Suprapubic skin (tissue), 4 donors: ENCODE data around the gene MED13L. TPM values are rescaled to one million over a fixed set of nuclear protein-coding genes. Genes with fewer than 3 reads are reported as not detected.

Source experiments
- DNase-seq, 2 donors: peaks; one replicate each; pipeline ENCODE4 v3.0.0-alpha.2; 2019; ENCODE audit warnings: low spot score in 2 of 2
- H3K27ac ChIP-seq: fragments of 200-600 bp; sonication (generic); one replicate; pipeline ENCODE4 v1.5.1; 2019
- H3K27me3 ChIP-seq: fragments of 200-600 bp; sonication (generic); one replicate; pipeline ENCODE4 v1.5.1; 2019
- H3K36me3 ChIP-seq: fragments of 200-600 bp; sonication (generic); one replicate; pipeline ENCODE4 v1.5.1; 2019
- H3K4me1 ChIP-seq: fragments of 200-600 bp; sonication (generic); one replicate; pipeline ENCODE4 v1.5.1; 2019
- H3K4me3 ChIP-seq: fragments of 200-600 bp; sonication (generic); one replicate; pipeline ENCODE4 v1.5.1; 2019; ENCODE audit warnings: mild to moderate bottlenecking
- H3K9me3 ChIP-seq: fragments of 200-600 bp; sonication (generic); one replicate; pipeline ENCODE4 v1.5.1; 2019
- CTCF ChIP-seq, 2 donors: fragments of 200-600 bp in 1 of 2; fragments of 450-650 bp in 1 of 2; sonication (generic) in 1 of 2; IDR thresholded peaks; one replicate each; pipeline ENCODE4 v1.5.1; 2016 to 2019; ENCODE audit warnings: antibody characterized with exemption in 2 of 2, mild to moderate bottlenecking in 1 of 2, moderate library complexity in 1 of 2
- EP300 ChIP-seq: sonication (generic); formaldehyde crosslinking; IDR thresholded peaks from one replicate; pipeline ENCODE4 v1.6.1; 2017; ENCODE audit warnings: antibody characterized with exemption
- POLR2A ChIP-seq, 2 donors: fragments of 450-650 bp; IDR thresholded peaks; one replicate each; pipeline ENCODE4 v1.6.1; 2017; ENCODE audit warnings: antibody characterized with exemption in 2 of 2, mild to moderate bottlenecking in 2 of 2, moderate library complexity in 2 of 2
- POLR2AphosphoS5 ChIP-seq, 3 donors: sonication (generic); formaldehyde crosslinking; IDR thresholded peaks; one replicate each; pipeline ENCODE4 v1.6.1; 2017; ENCODE audit warnings: antibody characterized with exemption in 3 of 3
- WGBS: methylation state at CpG from one replicate; pipeline ENCODE4 v1.1.5; 2018; 5-methylcytosine and 5-hydroxymethylcytosine counted together
- total RNA-seq, 4 donors: library from RNA; depleted of rRNA; stranded (reverse); fragments of >200 nt; gene quantifications; one replicate each; pipeline ENCODE4 v1.1.0, GENCODE V29; 2016

Gene MED13L
- total RNA-seq, 4 donors from 2014 or later = 173 to 418 (median 228) TPM

- DNase-seq = no peak
- H3K36me3 ChIP-seq = no peaks in the 10 kb centered on the region
- H3K4me3 ChIP-seq = no peak overlapping the region
- H3K4me1 ChIP-seq = peaks cover 53% of the 10 kb centered on the region
- 70% methylated on average over 4 of the region's 4 CpGs for WGBS
- TF ChIP-seq POLR2A (IDR thresholded peaks at IDR 0.05) = no peak
- TF ChIP-seq POLR2AphosphoS5 (IDR thresholded peaks at IDR 0.05) = no peak
- TF ChIP-seq EP300 = no peak
- H3K27me3 ChIP-seq = no peaks in the 10 kb centered on the region
- no peak overlapping the region for H3K27ac ChIP-seq
- H3K9me3 ChIP-seq = no peaks in the 10 kb centered on the region
Measured at GRCh38 chr12:116165036-116165425, 112.5 kb downstream of the MED13L start.

- Histone ChIP-seq H3K36me3 (no peaks in the 10 kb centered on the region), H3K27ac (no peak overlapping the region), H3K4me1 (peaks cover 59% of the 10 kb centered on the region), H3K4me3 (peak overlapping the region; percentile 1), H3K27me3 (no peaks in the 10 kb centered on the region), H3K9me3 (no peaks in the 10 kb centered on the region)
- TF ChIP-seq POLR2AphosphoS5 (IDR thresholded peaks at IDR 0.05) (no peak), POLR2A (IDR thresholded peaks at IDR 0.05) (no peak), EP300 (no peak), CTCF (IDR thresholded peaks at IDR 0.05) (no peak)
- 22% methylated on average over 3 of the region's 3 CpGs for WGBS
- no peak for DNase-seq
Measured at GRCh38 chr12:116164250-116165035, 113.0 kb downstream of the MED13L start.

- 78% methylated on average over 3 of the region's 3 CpGs for WGBS
- Histone ChIP-seq H3K9me3 (no peaks in the 10 kb centered on the region), H3K27ac (no peak overlapping the region), H3K4me3 (no peak overlapping the region), H3K4me1 (peaks cover 69% of the 10 kb centered on the region), H3K36me3 (no peaks in the 10 kb centered on the region), H3K27me3 (no peaks in the 10 kb centered on the region)
- TF ChIP-seq POLR2AphosphoS5 (IDR thresholded peaks at IDR 0.05) (no peak), EP300 (no peak), POLR2A (IDR thresholded peaks at IDR 0.05) (no peak), CTCF (IDR thresholded peaks at IDR 0.05) (no peak)
- DNase-seq = no peak
Measured at GRCh38 chr12:116162071-116162470, 115.4 kb downstream of the MED13L start.

- H3K27me3 ChIP-seq = no peaks in the 10 kb centered on the region
- H3K9me3 ChIP-seq = no peaks in the 10 kb centered on the region
- peaks cover 65% of the 10 kb centered on the region for H3K4me1 ChIP-seq
- 68% methylated on average over 4 of the region's 4 CpGs for WGBS
- H3K27ac ChIP-seq = no peak overlapping the region
- no peak overlapping the region for H3K4me3 ChIP-seq
- no peak for DNase-seq
- H3K36me3 ChIP-seq = no peaks in the 10 kb centered on the region
- TF ChIP-seq POLR2A (IDR thresholded peaks at IDR 0.05) (no peak), EP300 (no peak), POLR2AphosphoS5 (IDR thresholded peaks at IDR 0.05) (no peak), CTCF (IDR thresholded peaks at IDR 0.05) (no peak)
Measured at GRCh38 chr12:116161588-116161987, 115.9 kb downstream of the MED13L start.

- Histone ChIP-seq H3K4me1 (peaks cover 62% of the 10 kb centered on the region), H3K9me3 (no peaks in the 10 kb centered on the region), H3K36me3 (no peaks in the 10 kb centered on the region), H3K27me3 (no peaks in the 10 kb centered on the region), H3K4me3 (no peak overlapping the region), H3K27ac (no peak overlapping the region)
- no peak for TF ChIP-seq EP300
- no peak for TF ChIP-seq POLR2AphosphoS5 (IDR thresholded peaks at IDR 0.05)
- TF ChIP-seq POLR2A (IDR thresholded peaks at IDR 0.05) = no peak
- no peak for TF ChIP-seq CTCF (IDR thresholded peaks at IDR 0.05)
- no peak for DNase-seq
- WGBS = 91% methylated on average over 7 of the region's 7 CpGs
Measured at GRCh38 chr12:116160883-116161458, 116.5 kb downstream of the MED13L start.
